Measurements from ENCODE around the gene CEND1.

Gene CEND1

DNA sequence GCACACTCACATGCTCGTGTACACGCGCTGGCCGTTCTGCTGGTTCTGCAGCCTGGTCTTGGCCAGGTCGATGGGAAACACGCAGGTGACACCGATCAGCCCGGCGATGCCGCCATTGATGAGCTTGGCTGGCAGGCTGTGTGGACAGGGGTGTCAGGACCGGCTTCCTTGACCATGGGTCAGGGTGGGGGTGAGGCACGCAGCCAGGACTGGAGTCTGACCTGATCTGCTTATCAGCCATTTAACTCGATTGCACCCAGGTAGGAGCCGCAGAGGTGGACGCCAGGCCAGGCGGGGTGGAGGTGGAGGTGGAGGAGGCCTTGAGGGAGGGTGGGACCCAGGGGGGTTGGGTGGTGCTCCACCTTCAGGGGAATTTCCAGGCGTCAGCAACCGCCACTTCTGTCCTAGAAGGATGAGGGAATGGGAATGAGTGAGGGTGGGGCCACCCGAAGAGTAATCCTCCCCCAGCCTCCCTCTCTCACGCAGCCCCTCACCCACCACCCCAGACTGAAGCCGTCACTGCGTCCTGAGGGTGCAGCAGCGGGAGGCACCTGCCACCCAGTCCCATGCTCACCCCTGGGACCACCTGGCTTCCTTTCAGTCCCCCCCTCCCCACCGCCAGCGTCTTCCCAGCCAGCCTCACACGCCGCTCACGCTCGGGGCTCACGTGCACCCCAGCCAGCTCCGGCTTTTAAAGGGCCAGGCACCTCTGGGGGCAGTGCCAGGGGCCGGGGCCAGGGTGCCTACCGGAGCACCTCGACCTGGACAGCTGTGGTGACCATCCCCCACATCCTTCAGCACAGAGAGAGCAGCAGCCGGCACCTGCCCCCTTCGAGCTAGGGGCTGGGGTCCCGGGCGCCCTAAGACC, 5.1 kb upstream of the CEND1 start:
- no peak for DNase-seq

DNA sequence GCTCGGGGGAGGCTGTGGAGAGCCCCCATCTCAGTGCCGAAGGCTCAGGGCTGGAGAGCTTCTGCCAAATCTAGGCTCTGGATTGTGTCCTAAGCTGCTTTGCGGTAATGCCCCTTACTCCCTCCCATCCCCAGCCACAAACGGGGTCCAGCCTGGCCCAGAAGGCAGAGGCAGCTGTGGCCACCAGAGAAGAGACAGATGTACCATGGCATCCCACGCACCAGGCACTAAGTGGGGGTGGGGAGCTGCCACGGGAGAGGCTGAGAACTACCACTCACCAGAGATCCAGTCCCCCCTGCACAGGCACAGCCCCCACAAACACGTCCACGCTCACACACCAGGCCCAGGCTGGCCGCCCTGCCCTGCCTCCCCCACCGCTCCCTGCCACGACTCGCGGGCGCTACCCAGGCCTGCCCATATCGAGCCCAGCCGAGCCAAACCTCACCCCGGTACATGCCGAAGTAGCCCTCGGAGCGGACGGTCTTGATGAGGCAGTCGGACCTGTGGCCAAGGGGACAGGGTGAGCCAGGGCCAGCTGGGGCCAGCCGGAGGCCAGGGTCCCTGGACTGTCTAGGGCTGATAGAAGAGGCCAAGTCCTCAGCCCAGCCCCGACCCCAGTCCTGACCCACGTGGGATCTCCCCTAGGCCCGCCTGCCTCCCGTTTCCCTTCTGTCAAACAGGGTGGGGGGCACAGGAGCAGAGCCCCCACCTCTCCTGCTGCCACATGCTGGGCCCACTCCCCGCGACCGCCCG, 4.3 kb upstream of the CEND1 start:
- DNase-seq: no peak

DNA sequence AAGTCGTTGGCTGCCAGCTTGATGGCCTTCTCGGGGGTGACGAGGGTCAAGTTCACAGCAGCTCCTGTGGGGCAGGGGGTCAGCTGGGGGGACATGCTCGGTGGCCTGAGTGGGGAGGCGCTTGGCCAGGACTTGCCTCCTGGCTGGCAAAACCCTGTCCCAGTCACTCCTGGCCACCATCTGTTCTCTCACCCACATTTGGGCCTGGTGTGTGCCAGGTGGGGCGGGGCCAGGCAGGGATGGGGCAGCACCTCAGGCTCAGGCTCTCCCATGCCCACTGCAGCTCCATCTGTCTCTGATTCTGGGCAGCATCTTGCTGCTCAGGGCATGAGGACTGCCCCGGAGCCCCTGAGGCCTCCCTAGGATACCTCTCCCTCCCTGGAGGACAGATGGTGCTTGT, 3.7 kb upstream of the CEND1 start:
- peak; percentile 55 for DNase-seq

DNA sequence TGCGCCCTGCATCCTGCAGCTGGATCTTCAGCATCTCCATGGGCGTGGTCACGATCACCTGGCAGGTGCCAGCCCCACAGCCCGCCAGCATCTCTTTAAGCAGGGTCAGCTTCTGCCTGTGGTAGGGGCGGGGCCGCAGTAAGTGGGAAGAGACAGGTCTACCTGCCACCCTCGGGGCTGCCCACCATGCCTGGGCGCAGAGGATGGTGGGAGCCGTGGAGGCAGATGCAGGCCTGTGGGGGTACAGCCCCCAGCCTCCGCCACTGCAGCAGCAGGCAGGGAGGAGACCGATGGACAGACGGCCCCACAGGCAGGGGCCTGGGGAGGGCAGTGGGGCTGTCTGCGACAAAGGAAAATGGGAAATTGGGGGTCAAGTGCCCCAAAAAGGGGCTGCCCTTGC, 3.0 kb upstream of the CEND1 start:
- no peak for DNase-seq

DNA sequence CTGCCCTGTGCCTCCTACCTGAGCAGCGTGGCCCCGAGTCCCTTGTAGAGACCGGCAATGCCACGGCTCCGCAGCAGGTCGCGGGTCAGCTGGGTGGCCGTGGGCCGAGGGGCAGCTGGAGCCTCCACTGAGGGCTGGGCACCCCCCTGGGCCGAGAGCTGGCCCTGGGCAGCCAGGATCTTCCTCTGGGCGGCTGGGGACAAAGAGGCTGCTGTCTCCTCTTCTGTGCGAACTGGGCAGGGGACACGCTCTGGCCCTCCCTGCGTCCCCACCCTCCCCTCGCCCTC, 2.6 kb upstream of the CEND1 start:
- DNase-seq: no peak

DNA sequence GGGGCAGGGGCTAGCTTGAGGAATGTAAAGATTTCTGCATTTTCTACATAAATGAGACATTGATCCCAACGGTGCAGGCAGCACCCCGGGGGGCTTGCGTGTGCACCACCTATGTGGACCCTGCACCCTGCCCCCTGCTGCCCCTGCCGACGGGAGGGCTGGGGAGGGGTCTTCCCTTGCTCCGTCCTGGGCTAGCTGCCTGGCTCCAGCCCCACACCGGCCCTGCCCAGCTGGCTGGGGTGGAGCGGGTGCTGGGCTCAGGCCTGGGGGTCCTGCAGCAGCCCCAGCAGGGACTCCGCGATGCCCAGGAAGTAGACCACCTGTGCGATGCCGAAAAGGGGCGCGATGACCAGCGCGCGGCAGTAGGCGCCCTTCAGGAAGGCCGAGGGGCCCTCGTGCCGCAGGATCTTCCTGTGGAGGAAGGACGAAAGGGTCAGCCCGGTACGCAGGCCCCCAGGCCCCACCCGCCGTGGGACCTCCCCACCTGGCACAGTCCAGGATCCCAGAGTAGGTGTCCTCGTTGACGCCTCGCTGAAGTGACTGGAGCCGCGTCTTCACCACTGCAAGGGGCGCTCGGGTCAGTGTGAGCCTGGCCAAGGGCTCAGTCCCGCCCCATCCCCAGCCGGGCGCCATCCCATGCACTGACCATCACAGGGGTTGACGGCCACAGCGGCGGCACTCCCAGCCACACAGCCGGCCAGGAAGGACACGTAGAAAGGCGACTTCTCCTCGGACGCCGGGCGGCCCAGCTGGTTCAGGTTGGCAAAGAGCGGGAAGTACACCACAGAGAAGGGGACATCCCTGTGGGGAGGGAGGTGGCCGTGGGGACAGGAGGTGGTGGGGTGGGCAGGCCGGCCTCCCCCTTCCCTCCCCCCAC, 2.0 kb upstream of the CEND1 start:
- no peak for DNase-seq

DNA sequence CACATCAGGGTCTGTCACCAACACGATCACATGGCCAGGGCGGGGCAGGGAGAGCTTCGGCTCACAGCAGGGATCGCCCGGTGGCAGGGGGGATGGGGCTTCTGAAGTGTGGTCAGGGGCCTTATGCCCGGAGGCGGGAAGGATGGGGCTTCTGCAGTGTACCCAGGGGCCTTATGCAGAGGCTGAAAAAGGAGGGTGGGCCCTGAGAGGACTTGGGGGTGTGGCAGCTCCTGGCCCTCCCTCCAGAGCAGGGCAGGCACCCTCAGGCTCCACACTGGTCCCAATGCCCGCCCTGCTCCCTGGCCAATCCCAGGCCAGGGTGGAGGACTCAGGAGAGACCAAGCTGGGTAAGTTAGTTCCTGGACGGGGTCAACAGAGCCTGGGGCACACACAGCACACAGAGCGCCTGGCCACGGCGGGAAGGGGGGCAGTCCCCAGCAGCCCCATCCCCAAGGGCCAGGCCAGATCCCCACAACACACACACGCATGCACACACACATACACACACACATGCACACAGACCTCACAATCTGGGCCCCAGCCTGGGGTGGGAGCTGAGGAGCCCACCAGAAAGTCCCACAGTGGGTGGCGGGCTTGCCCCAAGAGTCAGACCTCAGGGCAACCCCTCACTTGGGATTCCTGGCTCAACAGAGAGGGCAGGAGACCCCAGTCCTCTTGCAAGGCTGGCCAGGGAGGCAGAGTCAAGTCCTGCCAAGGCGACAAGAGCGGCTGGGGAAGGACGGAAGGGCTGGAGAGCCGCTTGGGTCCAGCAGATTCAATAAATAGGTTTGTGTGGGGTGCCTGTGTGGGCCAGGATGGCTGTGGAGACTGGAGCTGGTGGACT, 1.1 kb upstream of the CEND1 start:
- DNase-seq: no peak

DNA sequence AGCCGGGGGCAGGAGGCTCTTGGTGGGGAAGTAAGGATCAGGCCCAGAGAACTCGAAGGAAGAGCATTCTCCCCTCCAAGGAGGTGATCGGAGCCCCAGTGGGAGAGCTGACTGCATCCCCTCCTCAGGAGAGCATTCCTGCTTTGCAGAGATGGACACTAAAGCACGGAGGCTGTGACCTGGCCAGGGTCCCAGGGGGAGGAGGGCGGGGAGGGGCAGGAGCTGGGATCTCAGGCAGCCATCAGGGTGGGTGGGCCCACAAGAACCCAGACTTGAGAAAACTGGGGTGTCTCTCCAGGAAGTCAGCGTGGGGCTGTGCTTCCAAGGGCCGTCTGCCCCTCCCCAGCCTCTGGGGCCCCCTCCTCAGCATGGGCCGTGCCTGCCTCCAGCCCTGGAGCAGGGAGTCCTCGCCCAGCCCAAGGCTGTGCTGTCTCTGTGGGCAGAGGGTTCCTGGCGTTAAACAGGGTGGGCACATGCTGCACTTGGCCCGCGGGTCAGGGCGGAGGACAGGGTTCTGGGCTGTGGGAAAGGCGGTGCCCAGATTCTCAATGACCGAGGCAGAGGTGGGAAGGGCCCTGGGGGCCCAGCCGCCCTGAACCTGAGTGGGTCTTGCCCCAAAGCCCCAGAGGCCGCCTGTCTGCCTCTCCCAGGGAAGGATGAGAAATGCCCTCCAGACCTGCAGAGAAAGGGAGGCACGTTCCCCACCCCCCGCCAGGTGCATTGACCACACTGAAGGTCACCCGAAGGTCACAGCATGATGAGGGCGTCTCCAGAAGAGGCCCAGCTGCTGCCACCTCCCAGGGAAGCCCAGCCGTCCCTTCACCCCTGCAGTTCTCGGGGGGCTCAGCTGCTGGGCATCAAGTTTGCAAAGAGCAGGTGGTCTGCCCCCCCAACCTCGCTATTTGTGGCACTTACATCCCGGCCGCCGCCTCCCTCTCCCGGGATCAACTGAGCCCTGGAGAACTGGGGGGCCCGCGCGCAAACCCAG, 643 bp downstream of the CEND1 start:
- no peak for DNase-seq

DNA sequence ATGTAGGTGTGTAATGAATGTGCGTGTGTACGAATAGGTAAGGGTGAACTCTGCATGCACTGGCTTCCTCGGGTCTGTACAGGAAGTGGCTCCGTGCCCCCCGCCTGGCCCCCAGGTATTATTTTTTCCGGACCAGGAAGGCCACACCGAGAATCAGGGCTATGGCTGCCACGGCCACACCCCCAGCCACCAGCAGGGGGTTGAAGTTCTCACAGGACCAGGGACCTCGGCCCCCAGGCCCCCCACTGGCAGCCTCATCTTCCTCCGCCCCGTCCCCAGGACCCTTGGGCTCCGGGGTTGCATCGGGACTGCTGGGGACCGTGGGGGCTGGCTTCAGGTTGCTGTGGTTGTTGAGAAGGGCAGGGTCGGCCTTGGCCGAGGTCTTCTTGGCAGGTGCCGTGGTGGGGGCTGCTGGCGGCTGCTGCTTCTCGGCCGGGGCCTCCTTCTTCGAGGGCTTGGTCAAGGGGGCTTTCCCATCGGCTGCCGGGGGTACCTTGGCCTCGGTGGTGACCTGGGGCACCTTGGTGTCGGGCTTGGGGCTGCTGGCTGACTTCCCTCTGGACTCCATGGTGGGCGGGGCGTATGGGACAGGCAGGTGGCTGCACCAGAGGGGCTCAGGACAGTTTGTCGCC, 1.8 kb downstream of the CEND1 start:
- no peak for DNase-seq

DNA sequence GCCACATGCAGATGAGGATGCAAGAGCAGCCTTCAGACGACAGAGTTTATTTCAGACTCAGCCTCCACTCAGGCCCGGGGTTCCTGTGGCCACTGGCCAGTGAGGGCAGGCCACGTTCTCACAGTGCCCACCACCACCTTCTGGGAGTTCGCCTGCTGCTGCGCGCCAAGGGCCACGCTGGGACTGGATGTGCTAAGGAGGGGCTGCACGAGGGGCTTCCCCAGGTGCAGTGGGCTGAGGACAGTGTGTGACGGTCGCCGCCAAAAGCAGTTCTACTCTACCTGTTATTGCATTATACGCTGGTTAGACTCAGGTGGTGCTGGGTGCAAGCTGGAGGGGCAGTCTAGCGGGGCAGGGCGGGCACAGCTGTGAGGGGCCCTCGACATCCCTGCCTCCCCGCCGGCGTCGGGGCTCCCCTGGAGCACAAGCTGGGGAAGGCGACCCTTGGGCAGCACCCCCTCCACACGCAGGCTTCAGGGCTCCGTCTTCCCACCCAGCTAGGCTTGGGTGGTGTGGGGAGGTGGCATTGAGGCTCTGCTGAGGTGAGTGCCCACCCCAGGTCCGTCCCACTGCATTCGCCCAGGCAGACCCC, 2.7 kb downstream of the CEND1 start:
- DNase-seq: no peak

DNA sequence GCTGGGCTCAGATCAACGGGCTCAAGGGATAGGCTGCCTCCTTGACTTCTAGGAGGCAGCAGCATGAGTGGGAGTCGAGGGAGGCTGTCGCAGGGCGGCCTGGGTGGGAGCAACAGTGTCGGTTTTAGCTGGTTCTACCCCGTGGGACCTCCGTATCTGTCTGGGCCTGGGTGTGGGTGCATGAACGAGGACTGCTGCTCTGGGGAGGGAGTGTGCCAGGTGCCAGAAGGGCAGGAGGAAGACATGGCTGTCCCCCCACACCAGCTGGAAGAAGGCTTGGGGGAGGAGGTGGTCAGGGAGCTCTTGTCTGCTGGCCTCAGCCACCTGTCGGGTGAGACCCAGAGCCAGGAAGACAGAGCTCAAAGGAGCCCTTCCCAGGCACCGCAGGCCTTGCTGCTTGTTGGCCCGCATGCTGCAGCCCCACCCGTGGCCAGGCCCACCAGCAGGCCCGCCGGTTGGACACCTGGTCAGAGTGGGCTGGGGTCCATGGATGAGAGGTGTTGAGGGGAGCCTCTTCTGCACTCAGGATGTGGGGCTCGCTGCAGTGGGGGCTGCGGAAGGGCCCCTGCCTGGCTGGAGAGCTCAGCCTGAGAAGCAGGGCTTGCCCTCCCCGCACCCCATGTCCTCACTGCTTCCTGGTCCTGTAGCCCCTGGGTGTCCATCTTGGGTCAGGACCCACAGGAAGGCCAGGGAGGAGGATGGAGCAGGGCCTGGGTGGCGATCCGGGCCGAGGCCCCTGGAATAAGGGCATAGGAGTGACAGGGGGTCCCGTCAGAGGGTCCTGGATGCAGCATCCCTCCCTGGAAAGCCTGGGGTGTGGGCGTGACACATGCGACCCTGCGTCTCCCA, 3.4 kb downstream of the CEND1 start:
- DNase-seq: no peak

DNA sequence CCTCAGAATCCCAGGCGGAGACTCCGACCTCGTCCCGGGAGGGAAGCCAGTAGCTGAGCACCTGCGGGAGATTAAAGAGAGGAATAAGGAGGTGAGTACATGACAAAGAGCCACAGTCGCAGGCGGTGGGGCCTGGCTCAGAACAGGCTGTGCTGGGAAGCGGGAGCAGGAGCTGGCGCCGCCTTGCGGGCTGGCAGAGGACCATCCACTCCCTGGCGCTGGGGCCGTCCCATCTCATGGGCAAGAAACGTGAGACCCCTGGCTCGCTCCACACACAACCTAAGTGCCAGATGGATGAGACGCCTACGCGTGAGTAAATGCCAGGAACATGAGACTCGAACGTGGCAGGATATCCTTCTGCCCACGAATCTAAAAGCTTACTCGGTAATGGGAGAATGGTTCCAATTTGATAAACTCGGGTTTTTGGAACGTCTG, 6.3 kb downstream of the CEND1 start:
- peak; percentile 92 for DNase-seq

DNA sequence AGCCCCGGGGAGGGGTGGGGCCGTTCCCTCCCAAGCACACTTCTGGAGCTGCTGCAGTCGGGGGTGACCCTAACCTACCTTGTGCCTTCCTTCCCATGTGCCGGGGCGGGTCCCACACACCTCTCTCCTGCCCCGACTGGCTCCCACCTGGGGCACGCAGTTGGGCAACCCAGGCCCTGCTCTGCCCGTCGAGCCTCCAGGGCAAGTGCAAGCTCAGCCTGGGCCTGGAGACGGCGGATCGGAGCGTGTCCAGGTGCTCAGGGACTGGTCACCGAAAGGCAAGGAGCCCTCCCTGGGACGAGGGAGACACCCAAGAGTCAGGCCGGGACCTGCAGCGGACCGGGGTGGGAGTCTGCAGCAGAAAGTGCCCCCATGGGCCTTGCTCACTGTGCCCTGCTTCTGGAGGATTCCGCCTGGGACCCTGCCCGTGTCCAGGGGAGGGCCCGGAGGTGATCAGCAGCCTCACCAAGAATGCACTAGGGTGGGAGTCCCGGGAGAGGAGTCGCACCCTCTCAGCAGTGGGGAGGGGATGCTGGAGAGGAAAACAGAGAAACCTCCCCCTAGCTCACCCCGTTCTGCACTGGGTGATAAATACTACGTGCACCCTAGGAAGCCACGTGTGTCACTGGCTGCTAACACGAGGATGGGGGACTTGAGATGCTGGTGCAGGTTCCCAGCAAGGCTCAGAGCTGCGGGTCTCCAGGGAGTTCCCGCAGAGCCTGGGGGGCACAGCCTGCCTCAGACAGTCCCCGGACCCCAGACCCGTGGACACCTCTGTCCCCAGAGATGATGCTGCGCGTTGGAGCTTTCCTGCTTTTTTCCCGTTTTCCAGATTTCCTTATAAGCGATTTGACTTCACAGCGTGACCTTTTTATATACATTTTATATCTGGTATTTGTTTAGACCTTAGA, 7.4 kb downstream of the CEND1 start:
- DNase-seq: no peak

DNA sequence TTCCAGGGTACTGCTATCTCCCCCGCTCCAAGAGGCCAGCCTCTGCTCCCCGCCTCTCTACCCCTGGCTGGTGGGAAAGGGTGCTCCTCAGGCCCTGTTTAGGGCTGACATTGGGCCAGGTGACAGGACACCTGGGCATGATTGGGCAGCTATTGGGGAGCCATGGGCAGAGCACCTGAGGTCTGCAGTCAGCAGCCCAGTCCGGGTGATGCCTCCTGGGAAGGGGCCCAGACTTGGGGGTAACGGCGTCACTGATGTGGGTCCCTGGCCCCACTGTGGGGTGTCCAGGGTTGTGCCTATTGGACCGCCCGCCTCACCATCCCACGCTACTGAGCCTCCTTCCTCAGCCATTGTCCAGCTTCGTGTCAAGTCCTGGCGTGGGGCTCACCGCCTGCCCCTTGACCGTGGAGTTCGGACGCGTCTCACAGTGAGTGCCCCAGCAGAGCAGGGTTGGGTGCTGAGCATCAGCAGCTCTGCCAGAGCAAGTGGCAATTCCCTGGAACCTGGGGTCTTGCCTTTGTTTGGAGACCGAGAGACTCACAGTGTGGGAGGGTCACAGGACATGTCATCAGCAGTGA, 9.8 kb downstream of the CEND1 start:
- no peak for DNase-seq

DNA sequence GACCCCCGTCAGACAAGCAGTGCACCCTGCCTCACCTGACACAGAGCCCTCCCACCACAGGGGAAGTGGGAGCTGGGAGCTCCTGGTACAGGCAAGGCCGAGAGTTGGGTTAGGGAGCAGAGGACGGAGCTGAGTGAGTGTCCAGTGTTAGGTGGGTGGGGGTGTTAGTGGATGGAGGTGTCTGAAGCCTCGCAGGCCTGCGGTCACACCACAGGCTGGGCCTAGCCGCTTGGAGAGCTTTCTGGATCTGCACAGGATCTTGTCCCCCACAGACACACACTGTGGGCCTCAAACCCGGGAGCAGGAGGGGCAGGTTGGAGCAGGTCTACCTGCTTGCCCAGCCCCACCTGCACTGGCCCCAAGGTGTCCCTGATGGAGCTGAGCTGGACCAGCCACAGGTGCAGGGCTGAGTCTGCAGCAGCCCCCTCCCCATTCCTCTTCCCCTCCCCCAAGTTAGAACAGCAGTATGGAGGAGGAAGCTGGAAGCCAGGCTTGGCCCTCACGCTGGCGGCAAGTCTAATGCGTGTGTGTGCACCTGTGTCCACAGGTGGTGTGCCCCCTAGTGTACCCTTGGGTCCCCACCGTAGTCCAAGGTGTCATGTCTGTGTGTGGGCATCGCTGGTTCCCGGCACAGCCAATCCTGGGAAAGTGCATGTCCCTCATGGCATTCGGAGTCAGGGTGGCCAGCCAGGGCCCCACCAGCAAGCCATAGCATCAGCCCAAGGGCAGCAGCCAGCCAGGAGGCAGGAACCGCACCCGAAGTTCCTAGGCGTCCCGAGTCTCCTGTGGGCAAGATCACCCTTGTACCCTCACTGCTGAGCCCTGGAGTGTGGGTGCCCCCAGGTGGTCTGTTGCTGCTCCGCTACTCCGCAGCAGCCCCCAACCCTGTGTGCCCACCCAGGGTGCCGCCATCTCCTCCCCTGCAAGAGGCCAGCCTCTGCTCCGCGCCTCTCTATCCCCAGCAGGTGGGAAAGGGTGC, 10.6 kb downstream of the CEND1 start:
- no peak for DNase-seq

All from NCI-H1694 treated with DMSO at 0.1 percent for 48 hours (cell line).